IPS-18a (cell line): ENCODE data around the gene CAMKMT.
A peak's percentile ranks its signal among the peaks of the same experiment; 100 is the strongest.

ENCODE experiments used
- H3K27ac ChIP-seq: one replicate; pipeline ENCODE4 v1.5.1; 2013; ENCODE audit warnings: low read length
- H3K27me3 ChIP-seq: one replicate; pipeline ENCODE4 v1.6.1; 2013; ENCODE audit warnings: mild to moderate bottlenecking, low read length; ENCODE audit not compliant: control insufficient read depth, insufficient read depth
- H3K36me3 ChIP-seq: one replicate; pipeline ENCODE4 v1.6.1; 2013; ENCODE audit warnings: low read depth, low read length; ENCODE audit not compliant: control insufficient read depth
- H3K4me1 ChIP-seq: one replicate; pipeline ENCODE4 v1.6.1; 2013; ENCODE audit warnings: low read depth, low read length; ENCODE audit not compliant: control insufficient read depth
- H3K4me3 ChIP-seq: one replicate; pipeline ENCODE4 v1.5.1; 2013; ENCODE audit warnings: low read length
- H3K9ac ChIP-seq: one replicate; pipeline ENCODE4 v1.6.1; 2013; ENCODE audit warnings: mild to moderate bottlenecking, low read length, moderate library complexity
- H3K9me3 ChIP-seq: one replicate; pipeline ENCODE4 v1.6.1; 2013; ENCODE audit warnings: low read depth, low read length; ENCODE audit not compliant: control insufficient read depth

Gene CAMKMT

GRCh38 chr2:44786045-44786816, 424.5 kb downstream of the CAMKMT start:
- Histone ChIP-seq H3K9ac (no peak overlapping the region), H3K27me3 (peaks cover 5% of the 10 kb centered on the region), H3K4me3 (no peak overlapping the region), H3K27ac (no peak overlapping the region), H3K9me3 (no peaks in the 10 kb centered on the region), H3K4me1 (peaks cover 18% of the 10 kb centered on the region), H3K36me3 (no peaks in the 10 kb centered on the region)

- H3K4me1 ChIP-seq = peaks cover 18% of the 10 kb centered on the region
- H3K27me3 ChIP-seq = peaks cover 5% of the 10 kb centered on the region
- no peaks in the 10 kb centered on the region for H3K9me3 ChIP-seq
- no peak overlapping the region for H3K4me3 ChIP-seq
- H3K36me3 ChIP-seq = no peaks in the 10 kb centered on the region
- no peak overlapping the region for H3K27ac ChIP-seq
- no peak overlapping the region for H3K9ac ChIP-seq
These were observed 425.1 kb downstream of the CAMKMT start for GRCh38 chr2:44786817-44787214.

- no peaks in the 10 kb centered on the region for H3K36me3 ChIP-seq
- H3K27me3 ChIP-seq = peaks cover 5% of the 10 kb centered on the region
- no peak overlapping the region for H3K9ac ChIP-seq
- H3K4me1 ChIP-seq = peaks cover 18% of the 10 kb centered on the region
- H3K4me3 ChIP-seq = no peak overlapping the region
- H3K27ac ChIP-seq = no peak overlapping the region
- no peaks in the 10 kb centered on the region for H3K9me3 ChIP-seq
These were observed 425.9 kb downstream of the CAMKMT start for GRCh38 chr2:44787663-44788062.

GRCh38 chr2:44789446-44789845, 427.7 kb downstream of the CAMKMT start:
- H3K9ac ChIP-seq = no peak overlapping the region
- H3K27ac ChIP-seq = no peak overlapping the region

GRCh38 chr2:44789971-44790721, 428.4 kb downstream of the CAMKMT start:
- no peak overlapping the region for H3K9ac ChIP-seq
- peaks cover 18% of the 10 kb centered on the region for H3K4me1 ChIP-seq
- H3K36me3 ChIP-seq = no peaks in the 10 kb centered on the region
- H3K9me3 ChIP-seq = no peaks in the 10 kb centered on the region
- H3K4me3 ChIP-seq = peak overlapping the region; percentile 10
- H3K27ac ChIP-seq = peak overlapping the region; percentile 48
- peaks cover 5% of the 10 kb centered on the region for H3K27me3 ChIP-seq

More at GRCh38 chr2:44789446-44789845, 427.7 kb downstream of the CAMKMT start:
- Histone ChIP-seq H3K36me3 (no peaks in the 10 kb centered on the region), H3K27me3 (peaks cover 5% of the 10 kb centered on the region), H3K9me3 (no peaks in the 10 kb centered on the region), H3K4me1 (peaks cover 18% of the 10 kb centered on the region), H3K4me3 (no peak overlapping the region)

GRCh38 chr2:44793322-44793870, 431.6 kb downstream of the CAMKMT start:
- Histone ChIP-seq H3K4me1 (peaks cover 24% of the 10 kb centered on the region), H3K27ac (no peak overlapping the region), H3K4me3 (no peak overlapping the region), H3K9me3 (no peaks in the 10 kb centered on the region), H3K36me3 (no peaks in the 10 kb centered on the region), H3K9ac (no peak overlapping the region), H3K27me3 (peaks cover 12% of the 10 kb centered on the region)

DNA sequence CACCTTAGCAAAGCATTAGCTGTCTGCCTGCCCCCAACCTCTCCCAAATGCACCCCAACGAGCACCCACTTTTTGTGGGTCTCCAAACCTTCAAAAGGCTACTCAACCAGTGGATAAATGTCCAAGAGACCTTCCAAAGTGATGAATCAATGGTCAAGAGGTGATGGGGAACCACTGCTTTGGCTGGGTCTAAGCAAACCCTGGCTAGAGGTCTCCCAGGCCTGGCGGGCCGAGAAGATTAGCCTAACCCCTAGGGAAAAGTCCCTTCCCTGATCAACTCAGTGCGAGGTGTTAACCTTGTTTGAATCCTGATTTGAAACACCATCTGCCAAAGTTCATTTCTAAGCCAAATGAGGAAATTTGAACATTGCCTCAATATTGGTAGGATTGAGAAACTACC, 435.0 kb downstream of the CAMKMT start:
- Histone ChIP-seq H3K27ac (no peak overlapping the region), H3K27me3 (peaks cover 44% of the 10 kb centered on the region)

DNA sequence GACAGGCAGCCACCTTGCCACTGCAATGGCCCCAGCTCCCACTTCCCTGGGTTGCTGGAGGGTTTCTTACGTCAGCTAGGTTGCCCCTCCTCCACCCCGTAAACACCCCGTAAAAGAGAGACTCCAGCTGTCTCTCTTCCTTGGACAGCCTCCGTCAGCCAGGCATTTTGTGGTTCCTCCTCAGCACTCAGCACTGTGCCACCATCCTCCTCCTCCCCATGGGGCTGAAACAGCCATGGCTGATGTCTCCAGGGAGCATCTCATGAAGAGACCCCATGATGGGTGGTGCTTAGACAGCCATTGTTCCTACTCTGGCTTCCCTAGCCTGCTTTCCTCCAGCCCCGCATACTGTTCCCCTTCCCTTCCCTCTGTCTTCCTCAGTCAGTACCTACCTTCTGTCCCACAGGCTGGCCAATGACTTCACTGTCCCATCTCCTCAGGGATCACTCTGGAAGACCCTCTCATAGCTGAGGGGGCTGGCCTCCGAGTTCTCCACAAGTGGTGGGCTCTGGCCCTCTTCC, 436.5 kb downstream of the CAMKMT start:
- Histone ChIP-seq H3K36me3 (no peaks in the 10 kb centered on the region), H3K27me3 (peaks cover 57% of the 10 kb centered on the region), H3K4me1 (peaks cover 30% of the 10 kb centered on the region), H3K9ac (no peak overlapping the region), H3K4me3 (no peak overlapping the region), H3K9me3 (no peaks in the 10 kb centered on the region), H3K27ac (no peak overlapping the region)

More for the DNA sequence above, 435.0 kb downstream of the CAMKMT start:
- H3K4me3 ChIP-seq = no peak overlapping the region
- H3K36me3 ChIP-seq = no peaks in the 10 kb centered on the region
- no peak overlapping the region for H3K9ac ChIP-seq
- no peaks in the 10 kb centered on the region for H3K9me3 ChIP-seq
- H3K4me1 ChIP-seq = peaks cover 26% of the 10 kb centered on the region

DNA sequence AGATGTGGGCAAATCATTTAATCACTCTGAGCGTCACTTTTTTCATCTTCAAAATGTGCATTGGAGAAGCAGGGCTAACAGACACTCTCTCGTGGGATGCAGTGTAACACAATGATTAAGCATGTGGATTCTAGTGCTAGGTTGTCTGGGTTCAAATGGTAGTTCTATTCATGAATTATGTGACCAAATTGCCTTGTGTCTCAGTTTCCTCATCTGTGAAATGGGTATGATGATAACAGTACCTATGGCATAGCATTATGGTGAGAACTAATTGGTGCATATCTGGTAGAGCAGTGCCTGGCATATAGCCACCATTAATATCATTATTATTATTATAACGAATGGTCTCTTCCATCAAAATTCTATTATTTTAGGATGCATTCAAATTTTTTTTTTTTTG, 437.4 kb downstream of the CAMKMT start:
- H3K9ac ChIP-seq = no peak overlapping the region
- H3K27ac ChIP-seq = no peak overlapping the region
- no peaks in the 10 kb centered on the region for H3K9me3 ChIP-seq
- peaks cover 66% of the 10 kb centered on the region for H3K27me3 ChIP-seq
- H3K4me3 ChIP-seq = no peak overlapping the region
- no peaks in the 10 kb centered on the region for H3K36me3 ChIP-seq
- H3K4me1 ChIP-seq = peaks cover 39% of the 10 kb centered on the region

GRCh38 chr2:44799754-44800153, 438.0 kb downstream of the CAMKMT start:
- Histone ChIP-seq H3K4me3 (no peak overlapping the region), H3K9ac (no peak overlapping the region), H3K4me1 (peaks cover 46% of the 10 kb centered on the region), H3K36me3 (no peaks in the 10 kb centered on the region), H3K27me3 (peaks cover 73% of the 10 kb centered on the region), H3K27ac (no peak overlapping the region), H3K9me3 (no peaks in the 10 kb centered on the region)

- H3K9me3 ChIP-seq = no peaks in the 10 kb centered on the region
These were observed 439.6 kb downstream of the CAMKMT start for GRCh38 chr2:44801289-44801840.

More at GRCh38 chr2:44801289-44801840, 439.6 kb downstream of the CAMKMT start:
- peaks cover 62% of the 10 kb centered on the region for H3K4me1 ChIP-seq
- H3K36me3 ChIP-seq = no peaks in the 10 kb centered on the region
- peak overlapping the region; percentile 24 for H3K9ac ChIP-seq
- peaks cover 89% of the 10 kb centered on the region for H3K27me3 ChIP-seq
- H3K27ac ChIP-seq = no peak overlapping the region
- peak overlapping the region; percentile 50 for H3K4me3 ChIP-seq
